ENCODE data around the gene MAGIX. TPM values are rescaled to one million over a fixed set of nuclear protein-coding genes. Genes with fewer than 3 reads are reported as not detected.
"Not testable (repeated sequence)": the region's sequence is repeated elsewhere in the genome, so short reads cannot be mapped to it uniquely, and the experiment has no call there.

Gene MAGIX
- polyA plus RNA-seq, 4 donors, result 3.5 to 8.5 (median 4.0) TPM

GRCh38 chrX:49157194-49157593, 5.4 kb upstream of the MAGIX start:
- DNase-seq (ENCODE audit: low read depth in 4 of 4, low spot score in 3 of 4), result no peak

- DNase-seq (ENCODE audit: low read depth in 4 of 4, low spot score in 3 of 4), result no peak
These were observed 1.6 kb upstream of the MAGIX start for GRCh38 chrX:49160908-49161307.

- DNase-seq (ENCODE audit: low read depth in 4 of 4, low spot score in 3 of 4), result no peak
These were observed 926 bp upstream of the MAGIX start for GRCh38 chrX:49161632-49162031.

GRCh38 chrX:49163555-49164419, 1.2 kb downstream of the MAGIX start:
- DNase-seq (ENCODE audit: low read depth in 4 of 4, low spot score in 3 of 4), result peak in 2 of 4 donors; percentile 58 to 63

- DNase-seq (ENCODE audit: low read depth in 4 of 4, low spot score in 3 of 4), result no peak
These were observed 2.2 kb downstream of the MAGIX start for GRCh38 chrX:49164589-49165360.

- peak; percentile 68 to 76 (median 70) for DNase-seq (ENCODE audit: low read depth in 4 of 4, low spot score in 3 of 4)
These were observed 3.6 kb downstream of the MAGIX start for GRCh38 chrX:49165901-49166881.

GRCh38 chrX:49166914-49167739, 4.6 kb downstream of the MAGIX start:
- no peak for DNase-seq (ENCODE audit: low read depth in 4 of 4, low spot score in 3 of 4)

GRCh38 chrX:49167740-49168108, 5.2 kb downstream of the MAGIX start:
- DNase-seq (ENCODE audit: low read depth in 4 of 4, low spot score in 3 of 4), result no peak

- no peak for DNase-seq (ENCODE audit: low read depth in 4 of 4, low spot score in 3 of 4)
These were observed 9.3 kb downstream of the MAGIX start, which contains the start of gene PLP2 for GRCh38 chrX:49171752-49172279. TSS of gene PLP2 (plus strand) at chrX:49171898. CDS start at chrX:49172001, 103 bp downstream.

- DNase-seq (ENCODE audit: low read depth in 4 of 4, low spot score in 3 of 4), result no peak
These were observed 9.8 kb downstream of the MAGIX start for GRCh38 chrX:49172280-49172780.

GRCh38 chrX:49173544-49173943, 11.0 kb downstream of the MAGIX start:
- not testable (repeated sequence) for DNase-seq (ENCODE audit: low read depth in 4 of 4, low spot score in 3 of 4)

GRCh38 chrX:49174723-49175122, 12.2 kb downstream of the MAGIX start:
- no peak for DNase-seq (ENCODE audit: low read depth in 4 of 4, low spot score in 3 of 4)

- DNase-seq (ENCODE audit: low read depth in 4 of 4, low spot score in 3 of 4), result no peak
These were observed 13.1 kb downstream of the MAGIX start for GRCh38 chrX:49175435-49176274.

GRCh38 chrX:49176421-49177326, 14.1 kb downstream of the MAGIX start:
- no peak for DNase-seq (ENCODE audit: low read depth in 4 of 4, low spot score in 3 of 4)

- DNase-seq (ENCODE audit: low read depth in 4 of 4, low spot score in 3 of 4), result no peak
These were observed 14.8 kb downstream of the MAGIX start for GRCh38 chrX:49177338-49177833.

- DNase-seq (ENCODE audit: low read depth in 4 of 4, low spot score in 3 of 4), result no peak
These were observed 15.4 kb downstream of the MAGIX start for GRCh38 chrX:49177873-49178480.

GRCh38 chrX:49178537-49178936, 16.0 kb downstream of the MAGIX start:
- no peak for DNase-seq (ENCODE audit: low read depth in 4 of 4, low spot score in 3 of 4)

All from left renal pelvis (tissue), 4 donors.